ENCODE data around the gene OPCML.

Gene OPCML

DNA sequence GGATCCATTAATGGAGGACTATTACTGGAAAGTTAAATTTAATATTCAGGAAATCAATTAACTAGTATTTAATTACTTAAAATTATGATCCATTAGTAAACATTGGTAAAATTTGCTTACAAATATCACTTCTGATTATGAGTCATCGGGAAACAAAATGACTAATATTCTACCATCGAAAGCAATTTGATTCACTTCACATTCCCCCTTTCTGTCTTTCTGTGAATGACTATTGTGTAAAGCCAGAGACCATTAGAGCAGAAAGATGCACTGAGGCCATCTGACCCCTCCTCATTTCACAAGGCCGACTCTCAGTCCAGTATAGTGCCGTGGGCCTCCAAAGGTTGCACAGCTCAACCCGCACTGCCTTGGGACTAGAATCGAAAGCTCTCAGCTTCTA lies 619.0 kb downstream of the OPCML start:
- no peak for DNase-seq

DNA sequence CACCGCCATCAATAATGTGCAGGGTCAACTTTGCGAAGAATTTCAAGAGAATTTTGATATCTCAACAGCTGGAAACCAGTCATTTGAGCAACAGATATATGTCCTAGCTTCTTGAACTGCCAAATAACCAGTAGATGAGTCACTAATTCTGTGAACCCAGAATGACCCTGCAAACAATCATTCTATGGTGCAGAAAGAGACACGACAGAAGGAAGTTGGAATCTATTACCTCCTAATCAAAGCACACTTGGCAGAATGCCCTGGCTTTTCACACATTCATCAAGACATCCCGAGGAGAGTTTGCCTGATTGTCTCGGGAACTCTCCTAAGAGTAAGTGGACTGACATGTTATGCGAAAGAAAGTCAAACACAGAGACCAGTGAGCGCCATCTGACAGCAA lies 621.1 kb downstream of the OPCML start:
- DNase-seq, result no peak

DNA sequence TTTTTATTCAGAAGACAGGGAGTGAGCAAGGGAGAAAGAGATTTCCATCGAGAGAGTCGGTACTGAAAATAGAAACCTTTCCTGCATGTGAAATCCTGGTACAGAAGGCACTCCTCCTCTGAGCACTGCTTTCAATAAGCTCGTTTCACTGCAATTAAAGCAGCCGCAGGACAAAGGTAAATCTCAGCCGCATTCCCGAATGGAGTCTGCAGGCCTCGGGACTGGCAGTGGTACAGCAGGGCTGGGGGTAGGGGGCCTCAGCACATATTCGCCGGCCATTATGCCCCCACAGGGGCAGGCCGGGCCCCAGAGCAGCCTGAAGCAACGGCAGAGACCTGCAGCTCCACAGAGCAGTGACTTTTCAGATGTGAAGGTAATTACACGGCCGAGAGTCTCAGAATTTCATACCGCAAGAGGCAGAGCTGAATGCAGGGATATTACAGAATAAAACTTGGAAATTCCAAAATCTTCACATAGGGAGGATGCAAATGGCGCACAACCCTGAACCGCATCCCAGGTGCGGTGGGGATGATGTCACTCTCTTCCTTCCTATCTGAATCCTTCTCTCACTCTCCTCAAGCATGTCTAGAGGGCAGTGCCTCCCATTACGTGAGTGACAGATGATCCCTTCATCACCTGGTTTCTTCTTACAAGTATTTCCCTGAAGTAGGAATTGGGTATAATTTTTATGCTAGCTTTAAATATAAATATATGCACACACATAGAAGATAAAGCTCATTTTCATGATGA lies 622.1 kb downstream of the OPCML start:
- no peak for DNase-seq

DNA sequence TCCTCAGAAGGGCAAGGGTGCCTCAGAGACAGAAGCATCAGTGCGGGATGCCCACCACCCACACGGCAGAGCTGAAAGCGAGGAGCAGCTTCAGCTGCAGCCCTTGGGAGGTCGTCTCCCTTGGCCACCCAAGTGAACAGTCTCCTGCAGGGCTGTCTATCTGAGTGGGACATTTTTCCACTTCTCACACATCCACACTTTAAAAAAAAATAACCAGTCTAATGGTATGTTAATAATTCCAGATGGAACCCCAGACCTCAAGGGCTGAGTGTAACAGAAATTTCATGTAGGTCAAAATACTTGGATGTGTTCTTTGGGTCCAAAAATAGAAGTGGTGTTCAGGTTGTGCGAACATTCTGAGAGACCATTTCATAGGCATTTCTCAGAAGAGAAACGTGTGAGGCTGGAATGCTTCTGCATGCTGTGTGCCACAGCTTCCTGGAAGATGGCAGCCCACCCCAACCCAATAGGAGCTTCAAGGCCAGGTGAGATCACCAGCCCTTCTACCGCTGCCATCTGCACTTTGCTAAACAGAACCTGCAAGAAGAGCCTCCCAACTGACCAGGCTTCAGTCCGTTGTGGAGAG lies 623.2 kb downstream of the OPCML start:
- no peak for DNase-seq

DNA sequence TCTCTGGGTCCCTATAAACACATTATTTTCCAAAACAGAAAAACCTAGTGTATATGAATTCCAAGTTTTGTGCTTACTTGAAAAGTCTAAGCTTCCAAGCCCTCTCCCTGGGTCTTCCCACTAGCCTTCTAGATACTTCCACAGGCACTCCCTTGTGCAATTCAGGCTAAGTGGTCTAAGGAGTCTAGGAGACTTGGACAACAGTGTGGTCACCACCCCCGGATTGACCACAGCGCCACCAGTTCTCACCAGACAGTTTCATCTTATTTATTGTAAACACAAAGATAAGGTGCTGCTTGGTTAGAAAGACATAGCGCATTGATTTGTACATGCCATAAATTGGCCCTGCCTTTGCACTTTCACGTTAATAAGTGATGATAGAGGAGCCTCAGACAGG lies 623.9 kb downstream of the OPCML start:
- DNase-seq, result no peak

DNA sequence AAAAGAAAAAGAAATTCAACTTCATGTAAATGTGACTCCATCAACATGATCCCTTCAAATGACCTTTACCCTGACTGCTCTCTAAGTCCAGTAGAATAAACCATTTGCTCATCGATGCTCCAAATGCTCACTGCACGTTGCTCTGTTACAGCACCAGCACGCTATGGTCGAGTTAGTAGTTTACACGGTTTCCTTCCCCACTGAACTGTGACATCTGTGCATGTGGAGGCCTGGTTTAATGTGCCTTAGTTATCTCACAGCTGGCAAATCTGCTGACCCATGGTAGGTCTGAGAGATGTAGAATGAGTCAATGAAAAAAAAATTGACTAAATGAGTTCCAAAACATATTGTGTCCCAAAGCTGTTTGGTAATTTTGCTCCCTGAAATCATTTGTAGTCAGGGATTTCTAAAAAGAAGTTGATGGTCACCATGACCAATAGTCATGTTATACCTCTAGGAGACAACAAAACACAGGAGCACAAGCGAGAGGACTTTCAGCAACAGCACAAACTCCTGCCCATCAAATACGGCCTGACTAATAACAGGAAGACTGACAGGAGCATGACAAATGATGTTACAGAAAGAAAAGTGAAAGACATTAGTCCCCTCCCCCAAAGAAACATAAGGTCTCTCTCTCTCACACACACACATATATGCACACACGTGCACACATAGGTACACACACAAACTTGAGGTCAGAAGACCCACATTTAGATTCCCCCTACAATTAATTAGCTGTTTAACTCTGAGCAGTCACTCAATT lies 624.5 kb downstream of the OPCML start:
- no peak for DNase-seq

DNA sequence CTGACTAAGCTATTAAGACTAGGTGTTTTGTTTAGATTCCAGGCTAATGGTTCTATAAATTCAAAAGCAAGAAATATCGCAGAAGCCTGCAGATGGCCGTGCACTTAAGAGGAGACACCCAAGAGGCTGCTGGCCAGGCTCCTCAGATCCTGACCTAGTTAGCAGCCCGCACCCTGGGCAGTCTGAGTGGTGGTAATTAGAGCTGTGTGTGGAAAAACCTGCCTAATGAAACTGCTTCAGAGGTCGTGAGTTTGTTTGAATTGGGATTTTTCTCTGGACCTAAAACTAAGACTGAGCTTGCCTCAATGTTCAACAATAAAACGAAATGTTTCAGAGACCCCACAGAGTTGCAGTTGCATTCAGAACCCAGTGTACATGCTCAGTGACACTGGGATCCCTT lies 627.7 kb downstream of the OPCML start:
- DNase-seq, result no peak

DNA sequence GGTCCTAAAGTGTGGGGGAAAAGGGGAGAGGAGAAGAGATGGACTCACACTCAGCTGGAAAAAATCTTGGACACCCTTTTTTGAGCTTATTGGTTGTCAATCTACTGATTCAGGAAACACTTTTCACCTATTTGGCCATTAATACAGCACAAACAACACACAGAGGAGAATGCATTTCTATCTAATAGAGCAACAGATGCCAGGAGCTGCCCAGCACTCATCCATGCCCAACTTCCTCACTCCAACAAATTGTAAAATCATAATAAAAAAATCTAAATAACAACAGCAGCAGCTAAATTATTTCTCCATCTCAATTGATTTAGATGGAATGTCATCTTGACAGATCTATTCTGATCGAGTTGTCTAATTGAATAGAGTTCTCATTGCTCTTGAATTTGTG lies 628.2 kb downstream of the OPCML start:
- DNase-seq, result no peak

DNA sequence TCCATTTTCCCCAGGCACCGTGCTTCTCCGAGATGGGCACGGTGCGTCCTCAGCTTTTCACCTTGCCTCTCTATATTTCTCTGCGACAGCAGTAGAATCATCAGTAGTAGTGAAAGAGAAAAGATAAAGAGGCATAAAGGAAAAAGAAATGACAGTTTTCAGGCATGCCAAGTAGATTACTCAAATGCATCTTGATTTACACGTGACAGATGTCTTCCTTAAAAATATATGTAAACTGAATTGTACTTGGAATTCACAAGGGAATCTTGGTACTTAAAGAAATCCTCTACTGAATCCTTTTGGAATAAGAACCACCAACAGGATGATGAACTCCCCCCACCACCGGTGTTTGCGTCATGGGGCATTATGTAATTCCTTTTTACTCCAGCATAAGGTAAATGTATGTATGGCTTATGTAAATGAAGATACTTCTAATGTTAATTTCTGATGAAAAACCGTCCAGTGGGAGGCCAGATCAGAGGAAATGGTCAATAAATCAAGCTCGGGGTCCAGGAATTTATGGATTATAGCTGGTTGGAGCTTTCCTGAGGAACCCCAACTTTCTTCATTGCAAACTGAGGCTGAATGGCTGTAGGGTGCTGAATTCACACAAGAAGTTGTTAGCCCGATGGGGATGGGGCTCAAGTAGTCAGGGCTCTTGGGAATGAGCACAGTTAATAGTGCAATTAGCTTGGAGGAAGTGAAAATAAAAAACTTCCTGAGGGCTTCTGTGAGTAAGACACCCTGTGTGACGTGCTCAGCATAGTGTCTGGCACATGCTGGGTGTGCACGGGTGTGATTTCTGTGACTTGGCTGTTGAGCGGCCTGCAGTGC lies 630.4 kb downstream of the OPCML start:
- DNase-seq, result no peak

DNA sequence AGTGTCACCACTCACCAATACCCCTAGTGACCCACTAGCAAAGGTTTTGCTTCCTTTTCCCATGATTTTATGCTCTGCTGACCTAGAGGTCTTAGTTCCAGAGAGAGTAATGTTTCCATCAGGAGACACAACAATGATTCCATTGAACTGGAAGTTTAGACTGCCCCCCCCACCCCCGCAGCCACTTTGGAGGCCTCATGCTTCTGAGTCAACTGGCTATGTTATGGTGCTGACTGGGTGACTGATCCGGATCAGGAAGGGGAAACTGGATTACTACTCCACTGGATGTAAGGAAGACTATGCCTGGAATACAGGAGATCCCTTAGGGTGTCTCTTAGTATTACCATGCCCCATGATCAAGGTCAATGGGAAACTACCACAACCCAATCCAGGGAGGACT lies 633.6 kb downstream of the OPCML start:
- DNase-seq, result no peak

DNA sequence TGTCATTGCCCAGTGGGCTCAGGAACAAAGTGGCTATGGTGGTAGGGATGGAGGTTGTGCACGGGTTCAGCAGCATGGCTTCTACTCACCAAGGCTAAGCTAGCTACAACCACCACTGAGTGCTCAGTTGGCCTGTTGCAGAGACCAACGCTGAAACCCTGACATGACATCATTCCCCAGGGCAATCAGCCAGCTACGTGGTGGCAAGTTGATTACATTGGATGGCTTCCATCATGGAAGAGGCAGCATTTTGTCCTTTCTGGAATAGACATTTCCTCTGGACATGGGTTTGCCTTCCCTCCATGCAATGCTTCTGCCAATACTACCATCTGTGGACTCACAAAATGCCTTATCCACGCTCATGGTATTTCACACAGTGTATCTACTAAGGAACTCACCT lies 634.3 kb downstream of the OPCML start:
- no peak for DNase-seq

DNA sequence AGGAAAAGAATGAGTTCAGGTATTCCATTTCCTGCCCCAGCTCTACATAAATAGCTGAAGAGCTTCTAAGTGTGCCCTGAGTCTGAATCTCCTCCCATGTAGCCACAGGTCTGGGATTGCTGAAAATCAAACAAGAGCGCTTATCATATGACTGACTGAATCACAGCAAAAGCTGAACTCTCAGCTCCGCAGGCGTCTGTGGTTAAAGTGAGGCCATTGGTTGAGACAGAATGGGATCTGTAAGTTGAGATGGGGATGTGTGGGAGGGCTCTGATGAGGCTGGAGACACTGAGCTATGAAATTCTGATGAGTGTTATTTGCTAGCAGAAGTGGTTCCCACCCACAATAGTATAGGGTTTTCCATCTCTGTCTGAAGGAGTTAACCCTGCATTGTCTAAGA lies 637.0 kb downstream of the OPCML start:
- DNase-seq, result no peak

DNA sequence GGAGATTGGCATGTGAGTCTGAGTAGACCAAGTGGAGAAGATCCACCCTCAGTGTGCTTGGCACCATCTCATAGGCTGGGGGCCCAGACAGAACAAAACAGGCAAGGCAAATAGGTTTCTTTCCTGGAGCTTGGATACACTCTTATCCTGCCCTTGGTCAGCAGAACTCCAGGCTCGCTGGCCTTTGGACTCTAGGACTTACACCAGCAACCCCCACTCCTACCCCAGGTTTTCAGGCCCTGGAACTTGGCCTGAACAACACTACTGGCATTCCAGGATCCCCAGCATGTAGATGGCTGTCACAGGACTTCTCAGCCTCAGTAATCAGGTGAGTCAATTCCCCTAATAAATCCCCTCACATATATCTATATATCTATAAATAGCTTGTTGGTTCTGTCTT lies 637.7 kb downstream of the OPCML start:
- no peak for DNase-seq

DNA sequence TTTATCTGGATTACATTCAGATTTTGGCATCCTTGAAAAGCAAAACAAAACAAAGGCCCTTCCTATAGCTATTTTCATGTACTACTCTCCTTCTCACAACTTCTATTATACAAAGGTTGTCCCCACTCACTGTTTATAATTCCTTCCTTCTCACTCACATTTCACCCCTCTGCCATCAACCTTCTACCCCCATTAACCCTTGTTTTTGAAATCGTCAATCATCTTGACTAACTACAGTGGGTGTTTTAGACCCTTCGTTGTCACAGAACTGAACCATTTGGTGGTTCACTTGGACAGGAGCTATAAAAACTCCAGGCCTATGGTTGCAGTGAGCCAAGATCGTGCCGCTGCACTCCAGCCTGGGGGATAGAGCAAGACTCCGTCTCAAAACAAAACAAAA lies 639.4 kb downstream of the OPCML start:
- no peak for DNase-seq

DNA sequence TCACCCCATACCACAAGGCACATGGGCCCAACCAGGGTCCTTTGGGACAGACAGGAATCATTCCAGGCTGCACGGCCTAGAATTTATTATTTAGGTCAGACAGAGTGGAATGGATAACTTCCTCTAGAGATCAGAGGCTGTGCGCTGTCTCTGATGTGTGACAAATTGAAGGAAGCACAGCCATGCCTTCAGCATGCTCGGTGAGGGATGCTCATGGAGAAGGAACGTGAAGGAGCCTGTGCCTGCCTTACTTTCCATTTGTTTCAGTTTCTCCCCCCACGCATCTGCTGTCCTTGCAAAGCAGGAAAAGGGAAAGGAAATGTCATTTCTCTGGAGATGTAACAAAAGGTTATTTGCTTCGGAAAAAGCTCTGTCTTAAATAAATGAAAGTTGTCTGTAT lies 644.1 kb downstream of the OPCML start:
- no peak for DNase-seq

DNA sequence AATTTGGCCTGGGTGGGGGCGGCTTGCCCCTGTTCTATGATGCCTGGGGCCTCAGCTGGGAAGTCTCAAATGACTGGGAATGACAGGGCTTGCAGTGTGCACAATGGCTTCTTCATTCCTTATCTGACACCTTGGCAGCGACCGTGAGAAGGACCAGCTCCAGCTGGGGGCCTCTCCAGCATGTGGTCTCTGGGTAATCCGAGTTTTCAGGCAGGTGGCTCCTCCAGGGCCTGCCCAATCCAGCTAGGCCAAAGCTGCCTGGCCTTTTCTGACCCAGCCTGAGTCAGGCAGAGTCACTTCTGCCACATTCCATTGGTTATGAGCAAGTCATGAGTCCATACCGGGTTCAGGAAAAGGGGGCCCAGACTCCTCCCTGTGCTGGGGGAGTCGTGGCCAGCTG lies 646.0 kb downstream of the OPCML start:
- DNase-seq, result no peak

DNA sequence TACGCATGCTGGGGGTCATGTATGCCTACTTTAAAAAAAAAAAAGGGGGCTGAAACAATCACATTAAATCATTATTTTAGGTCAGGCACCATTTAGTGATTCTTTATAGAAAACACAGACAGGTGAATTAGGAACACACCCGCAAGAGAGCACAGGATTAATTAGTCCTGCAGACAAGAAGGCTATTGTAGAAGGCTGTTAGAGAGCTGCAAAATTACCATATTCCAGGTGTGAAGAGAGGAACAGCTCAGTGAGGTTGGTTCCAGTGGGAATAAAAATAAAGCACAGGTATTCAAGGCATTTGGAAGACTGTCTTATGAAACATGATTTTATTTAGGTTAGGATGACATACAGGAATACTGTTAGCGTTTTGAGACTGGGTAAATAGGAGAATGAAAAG lies 649.1 kb downstream of the OPCML start:
- DNase-seq, result no peak

DNA sequence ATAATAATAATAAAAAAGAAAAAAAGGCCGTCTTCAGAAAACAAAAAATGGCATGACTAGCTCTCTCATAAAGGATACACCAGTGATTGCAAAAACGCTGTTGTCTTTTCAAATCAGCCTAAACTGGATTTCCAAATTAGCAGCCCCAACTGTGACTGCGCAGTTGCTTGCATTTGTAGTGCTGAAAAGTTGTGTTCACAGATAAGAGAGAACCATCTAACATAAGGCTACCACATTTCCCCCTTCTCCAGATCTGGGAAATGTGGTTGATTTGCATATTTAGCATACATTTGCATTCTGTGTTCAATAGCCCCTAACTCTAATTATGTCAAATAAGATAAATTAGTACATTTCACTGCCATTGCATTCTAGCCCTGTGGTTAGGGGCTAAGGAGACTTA lies 650.7 kb downstream of the OPCML start:
- DNase-seq, result no peak

DNA sequence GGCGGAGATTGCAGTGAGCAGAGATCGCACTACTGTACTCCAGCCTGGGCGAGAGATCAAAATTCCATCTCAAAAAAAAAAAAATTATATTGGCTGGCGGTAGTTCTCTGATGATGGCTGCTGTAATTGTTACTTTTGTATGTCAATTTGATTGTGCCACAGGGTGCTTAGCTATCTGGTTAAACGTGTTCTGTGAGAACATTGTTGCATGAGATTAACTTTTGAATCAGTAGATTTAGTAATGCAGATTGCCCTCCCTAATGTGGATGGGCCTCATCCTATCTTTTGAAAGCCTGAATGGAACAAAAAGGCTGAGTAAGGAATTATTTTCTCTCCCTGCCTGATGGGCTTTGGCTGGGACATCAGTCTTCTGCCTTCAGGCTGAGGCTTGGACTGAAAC lies 654.2 kb downstream of the OPCML start:
- DNase-seq, result no peak

DNA sequence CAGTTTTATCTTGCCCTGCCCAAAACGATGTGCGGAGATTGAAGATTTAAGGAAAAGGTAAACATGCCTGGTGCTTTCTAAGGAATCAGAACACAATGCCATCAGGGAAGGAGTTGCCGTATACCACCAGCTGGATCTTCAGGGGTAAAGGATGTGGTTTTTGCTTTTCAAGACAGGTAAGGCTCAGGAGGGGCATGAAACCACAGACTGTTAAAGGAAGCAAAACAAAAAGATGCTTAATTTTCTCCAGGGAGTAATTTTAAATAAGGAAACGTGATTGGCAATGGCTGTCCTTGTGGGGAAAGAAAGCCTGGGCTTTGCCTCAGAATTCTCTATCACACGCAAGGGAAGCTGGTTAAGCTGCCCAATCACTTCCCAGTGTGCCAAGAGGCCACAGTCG lies 655.6 kb downstream of the OPCML start:
- no peak for DNase-seq

DNA sequence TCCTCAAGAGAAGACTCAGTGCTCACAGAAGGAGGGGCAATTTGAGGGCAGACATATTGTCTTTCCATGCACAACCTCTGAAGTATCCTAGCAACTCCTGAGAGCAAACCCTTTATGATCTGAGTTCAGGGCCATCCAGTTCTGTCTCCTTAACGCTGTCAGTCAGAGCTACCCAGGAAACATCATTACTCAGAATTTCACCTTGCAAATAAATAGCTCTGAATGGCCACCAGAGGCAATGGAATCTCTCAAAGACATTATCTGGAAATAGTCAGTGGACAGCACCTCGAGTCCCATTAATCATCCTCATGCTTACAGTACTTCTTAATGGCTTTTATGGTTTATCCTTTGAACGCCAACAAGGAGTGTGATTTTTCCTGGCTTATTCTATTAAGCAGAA lies 656.1 kb downstream of the OPCML start:
- no peak for DNase-seq

DNA sequence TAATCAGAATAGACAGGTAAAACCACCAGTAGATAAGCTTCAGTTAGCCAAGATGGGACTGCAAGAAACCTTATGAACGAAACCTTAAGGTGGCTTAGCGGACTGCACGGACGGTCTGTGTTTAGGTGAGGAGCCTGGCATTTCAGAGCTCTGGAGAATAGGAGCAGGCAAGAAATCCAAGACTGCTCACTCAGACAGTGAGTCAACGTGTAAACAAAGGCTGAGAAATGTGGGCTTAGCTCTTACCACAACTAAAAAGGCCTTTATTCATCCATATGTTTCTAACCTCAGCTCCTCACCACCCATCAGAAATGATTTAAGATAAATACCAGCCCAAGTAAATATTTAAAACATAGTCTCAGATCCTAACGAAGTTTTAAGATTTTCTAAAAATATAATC lies 657.7 kb downstream of the OPCML start:
- no peak for DNase-seq

DNA sequence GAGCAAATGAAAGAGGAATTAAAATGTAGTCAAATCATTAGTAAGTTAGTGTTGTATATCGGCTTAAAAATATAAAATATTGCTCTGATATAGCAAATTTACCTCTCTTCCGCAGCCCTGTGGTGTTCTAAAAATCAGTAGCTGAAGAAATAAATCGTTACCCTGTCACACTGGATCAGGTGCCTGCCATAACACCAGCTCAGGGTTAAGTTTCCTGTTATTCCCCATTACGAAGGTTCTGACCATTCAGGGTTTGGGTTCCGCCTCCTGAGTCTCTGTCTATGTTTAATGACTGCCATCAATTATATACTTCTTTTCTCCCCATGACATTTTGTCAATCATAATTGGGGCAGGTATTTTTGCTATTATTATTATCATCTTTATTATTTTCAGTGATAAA lies 658.5 kb downstream of the OPCML start:
- DNase-seq, result no peak

DNA sequence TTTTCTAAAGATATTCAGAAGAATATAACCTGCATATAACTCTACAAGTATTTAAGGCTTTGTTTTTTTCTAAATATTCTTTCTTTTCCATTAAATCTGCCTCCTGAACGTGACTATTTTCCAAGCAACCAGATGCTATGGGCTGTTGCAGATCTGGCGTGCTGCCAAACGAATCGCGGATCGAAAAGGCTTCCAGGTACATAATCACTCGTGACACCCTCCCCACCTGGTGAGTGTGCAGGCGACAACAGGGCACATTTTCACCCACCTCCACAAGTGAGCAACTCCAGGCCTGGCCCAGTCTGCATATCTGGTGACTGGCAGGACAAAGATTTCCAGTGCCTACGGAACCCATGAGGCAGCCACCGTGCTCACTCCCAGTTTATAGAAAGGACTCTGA lies 660.1 kb downstream of the OPCML start:
- DNase-seq, result no peak

Data from GDM1 (cell line).